GM19328 (cell line): ENCODE measurements around the gene ZNF679.
"Not testable (repeated sequence)": the region's sequence is repeated elsewhere in the genome, so short reads cannot be mapped to it uniquely, and the experiment has no call there.

ENCODE experiments used
- ATAC-seq: cut with Tn5 transposase; IDR thresholded peaks from one replicate; pipeline ENCODE4 v1.9.1; 2021; ENCODE audit warnings: mild to moderate bottlenecking, moderate library complexity; ENCODE audit not compliant: unreplicated experiment

ZNF679 gene

GRCh38 chr7:64308016-64308270 is 79.7 kb downstream of the ZNF679 start:
- no peak for ATAC-seq

GRCh38 chr7:64310426-64310825 is 82.2 kb downstream of the ZNF679 start:
- no peak for ATAC-seq

GRCh38 chr7:64312826-64313225 is 84.6 kb downstream of the ZNF679 start:
- no peak for ATAC-seq

GRCh38 chr7:64313740-64314491 is 85.6 kb downstream of the ZNF679 start, which contains the start of gene ZNF736:
Gene ZNF736 (plus strand): TSS chr7:64313961. CDS start chr7:64314151, 190 bp downstream.
- ATAC-seq, result peak; percentile 100

- ATAC-seq, result no peak
Observed at GRCh38 chr7:64314566-64314965, 86.3 kb downstream of the ZNF679 start.

- ATAC-seq, result not testable (repeated sequence)
Observed at GRCh38 chr7:64316031-64316742, 87.9 kb downstream of the ZNF679 start.
